ENCODE data around the gene ANKH.

GRCh38 chr5:14707811-14708390 lies 163.7 kb downstream of the ANKH start:
- TF ChIP-seq CTCF (conservative IDR thresholded peaks at IDR 0.05) (no peak), EZH2 (IDR thresholded peaks at IDR 0.05; ENCODE audit: low read depth) (no peak)
